Measurements from ENCODE around the gene OR5AR1.

- TF ChIP-seq CTCF (conservative IDR thresholded peaks at IDR 0.05; ENCODE audit: low read length) (no peak), EZH2phosphoT487 (IDR thresholded peaks at IDR 0.05; ENCODE audit: borderline replicate concordance, low read depth, low read length) (no peak)
These were observed 26.6 kb upstream of the OR5AR1 start for GRCh38 chr11:56636861-56637260.

Measured in OCI-LY7 (cell line).